ENCODE measurements around the gene DPYSL4. TPM values are rescaled to one million over a fixed set of nuclear protein-coding genes. Genes with fewer than 3 reads are reported as not detected.

Gene DPYSL4
- total and polyA plus RNA-seq, 3 donors from 2014 or later = 11.7 to 21.0 (median 13.9) TPM

GRCh38 chr10:132223611-132224342, 37.0 kb downstream of the DPYSL4 start:
- no peaks in the 10 kb centered on the region for H3K27me3 ChIP-seq
- WGBS, 2 donors = 50 to 86% methylated on average over 4 to 23 of the region's 23 CpGs
- intact Hi-C loops (cut with DNase I; ENCODE audit: low total_unique reads) = loop anchor here (10.0 kb wide), 1 partner anchor 131 kb away; no protein-coding TSS in a partner anchor
- no peaks in the 10 kb centered on the region for H3K4me1 ChIP-seq
- H3K4me3 ChIP-seq = no peak overlapping the region
- no peak overlapping the region for H3K27ac ChIP-seq
- H3K36me3 ChIP-seq (ENCODE audit: low read depth, missing control alignments) = no peaks in the 10 kb centered on the region
- TF ChIP-seq CTCF (IDR thresholded peaks at IDR 0.05) (no peak), POLR2A (IDR thresholded peaks at IDR 0.05) (no peak)
- no peak for DNase-seq
- no peaks in the 10 kb centered on the region for H3K9me3 ChIP-seq

- Histone ChIP-seq H3K4me1 (no peaks in the 10 kb centered on the region), H3K27me3 (no peaks in the 10 kb centered on the region), H3K27ac (no peak overlapping the region), H3K9me3 (no peaks in the 10 kb centered on the region), H3K4me3 (no peak overlapping the region), H3K36me3 (ENCODE audit: low read depth, missing control alignments) (no peaks in the 10 kb centered on the region)
- WGBS, 2 donors = 72 to 89% methylated on average over 2 to 19 of the region's 20 CpGs
- intact Hi-C loops (cut with DNase I; ENCODE audit: low total_unique reads) = loop anchor here (10.0 kb wide), 1 partner anchor 130 kb away; no protein-coding TSS in a partner anchor
- TF ChIP-seq CTCF (IDR thresholded peaks at IDR 0.05) (no peak), POLR2A (IDR thresholded peaks at IDR 0.05) (no peak)
- DNase-seq = no peak
Observed at GRCh38 chr10:132224343-132225072, 37.8 kb downstream of the DPYSL4 start.

GRCh38 chr10:132225073-132225848, 38.5 kb downstream of the DPYSL4 start:
- no peak for TF ChIP-seq POLR2A (IDR thresholded peaks at IDR 0.05)
- no peak for TF ChIP-seq CTCF (IDR thresholded peaks at IDR 0.05)
- intact Hi-C loops (cut with DNase I; ENCODE audit: low total_unique reads) = loop anchor here (10.0 kb wide), 1 partner anchor 130 kb away; no protein-coding TSS in a partner anchor
- Histone ChIP-seq H3K4me1 (no peaks in the 10 kb centered on the region), H3K36me3 (ENCODE audit: low read depth, missing control alignments) (no peaks in the 10 kb centered on the region), H3K4me3 (no peak overlapping the region), H3K27ac (no peak overlapping the region), H3K9me3 (no peaks in the 10 kb centered on the region), H3K27me3 (no peaks in the 10 kb centered on the region)
- no peak for DNase-seq
- WGBS, 2 donors = 95 to 98% methylated on average over 16 to 25 of the region's 25 CpGs

GRCh38 chr10:132225849-132226205, 39.1 kb downstream of the DPYSL4 start:
- H3K27ac ChIP-seq = no peak overlapping the region
- H3K27me3 ChIP-seq = no peaks in the 10 kb centered on the region
- WGBS, 2 donors = 78 to 83% methylated on average over 3 to 8 of the region's 8 CpGs
- no peaks in the 10 kb centered on the region for H3K36me3 ChIP-seq (ENCODE audit: low read depth, missing control alignments)
- H3K9me3 ChIP-seq = no peaks in the 10 kb centered on the region
- intact Hi-C loops (cut with DNase I; ENCODE audit: low total_unique reads) = loop anchor here (10.0 kb wide), 1 partner anchor 129 kb away; no protein-coding TSS in a partner anchor
- no peak overlapping the region for H3K4me3 ChIP-seq
- no peak for TF ChIP-seq CTCF (IDR thresholded peaks at IDR 0.05)
- no peak for TF ChIP-seq POLR2A (IDR thresholded peaks at IDR 0.05)
- DNase-seq = no peak
- H3K4me1 ChIP-seq = no peaks in the 10 kb centered on the region

All from testis (tissue), 3 donors.